ENCODE results near the gene MED27. TPM values are rescaled to one million over a fixed set of nuclear protein-coding genes. Genes with fewer than 3 reads are reported as not detected.

MED27 gene
- total and polyA plus RNA-seq, 10 of the 15 experiments (the other 5 are each of a cell fraction or from before 2014, with no cell fraction given): 20.3 to 50.3 (median 35.5) TPM

DNA sequence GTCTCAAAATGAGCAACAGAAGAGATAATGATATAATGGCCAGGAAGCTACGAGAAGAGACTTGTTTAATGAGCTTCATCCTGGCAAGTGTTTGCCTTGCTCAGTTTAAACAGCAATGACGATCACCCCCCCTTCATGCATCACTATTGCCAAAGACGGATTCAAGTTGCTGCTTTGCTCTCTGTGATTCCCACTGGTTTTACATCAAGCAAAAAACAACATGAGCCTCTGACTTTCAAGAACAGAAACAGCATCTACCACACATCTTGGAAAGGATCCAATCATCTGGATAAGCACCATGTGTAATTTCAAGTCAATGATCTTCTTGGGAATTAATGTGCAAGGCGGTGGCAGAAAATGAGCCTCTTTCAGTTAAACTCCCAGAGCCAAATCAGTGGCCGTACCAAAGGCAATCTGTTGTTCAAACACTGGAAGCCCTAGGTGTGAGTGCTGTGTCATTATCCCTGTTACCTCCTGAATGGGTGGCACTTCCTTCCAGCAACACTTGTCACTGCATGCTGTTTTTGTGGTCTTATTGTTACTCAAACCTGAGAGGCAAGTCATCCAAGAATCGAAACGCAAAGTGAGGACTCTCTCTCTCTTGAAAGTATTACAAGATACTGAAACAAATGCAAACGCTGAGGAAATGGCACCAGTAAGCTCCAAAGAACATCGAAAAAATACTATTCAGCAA, 72.8 kb downstream of the MED27 start (continued):
- TF ChIP-seq CHD2 (IDR thresholded peaks at IDR 0.05; ENCODE audit: borderline replicate concordance, low read depth, low read length) (no peak), MEF2A (IDR thresholded peaks at IDR 0.05; ENCODE audit: insufficient read depth, low read depth, low read length) (peak; percentile 68; the same call in 1 of the 2 replicates), BMI1 (IDR thresholded peaks at IDR 0.05; ENCODE audit: borderline replicate concordance) (no peak), TCF12 (IDR thresholded peaks at IDR 0.05; ENCODE audit: low read depth, low read length) (peak; percentile 48; the same call in 1 of the 2 replicates), HDGF (IDR thresholded peaks at IDR 0.05) (no peak), YBX1 (IDR thresholded peaks at IDR 0.05) (no peak), NR2C2 (IDR thresholded peaks at IDR 0.05; ENCODE audit: borderline replicate concordance, control insufficient read depth, insufficient read length, low read depth) (no peak), RAD51 (IDR thresholded peaks at IDR 0.05) (no peak), WRNIP1 (IDR thresholded peaks at IDR 0.05; ENCODE audit: borderline replicate concordance, low read depth, low read length) (no peak), ZNF384 (IDR thresholded peaks at IDR 0.05; ENCODE audit: borderline replicate concordance, low read depth, low read length) (no peak), JUND (IDR thresholded peaks at IDR 0.05; ENCODE audit: low read depth, low read length) (0 out of 2 replicates have a peak, but pooled peaks have one; percentile 36), MEF2B (IDR thresholded peaks at IDR 0.05; ENCODE audit: partially characterized antibody, poor library complexity, severe bottlenecking) (no peak), PAX8 (IDR thresholded peaks at IDR 0.05) (no peak), HCFC1 (IDR thresholded peaks at IDR 0.05; ENCODE audit: low read length) (no peak), POLR2AphosphoS2 (IDR thresholded peaks at IDR 0.05; ENCODE audit: low read depth, low read length) (no peak), POLR2AphosphoS5 (IDR thresholded peaks at IDR 0.05; ENCODE audit: low read length) (no peak), ZZZ3 (IDR thresholded peaks at IDR 0.05; ENCODE audit: control insufficient read depth, insufficient read length, low read depth) (no peak), SMAD1 (IDR thresholded peaks at IDR 0.05; ENCODE audit: low read depth, partially characterized antibody) (no peak), IRF4 (IDR thresholded peaks at IDR 0.05; ENCODE audit: low read depth, low read length) (peak; percentile 96), RBBP5 (conservative IDR thresholded peaks at IDR 0.05) (no peak), TAF1 (IDR thresholded peaks at IDR 0.05; ENCODE audit: borderline replicate concordance, low read depth, low read length) (no peak), YY1 (IDR thresholded peaks at IDR 0.05; ENCODE audit: low read depth, low read length) (no peak), ZBED1 (IDR thresholded peaks at IDR 0.05; ENCODE audit: borderline replicate concordance) (peak; percentile 95; the same call in 1 of the 2 replicates), KLF5 (IDR thresholded peaks at IDR 0.05; ENCODE audit: partially characterized antibody) (no peak), TCF3 (IDR thresholded peaks at IDR 0.05; ENCODE audit: borderline replicate concordance, insufficient read depth, low read depth, low read length) (peak; percentile 41; the same call in 1 of the 2 replicates)
- TF ChIP-seq, protein P1, sequence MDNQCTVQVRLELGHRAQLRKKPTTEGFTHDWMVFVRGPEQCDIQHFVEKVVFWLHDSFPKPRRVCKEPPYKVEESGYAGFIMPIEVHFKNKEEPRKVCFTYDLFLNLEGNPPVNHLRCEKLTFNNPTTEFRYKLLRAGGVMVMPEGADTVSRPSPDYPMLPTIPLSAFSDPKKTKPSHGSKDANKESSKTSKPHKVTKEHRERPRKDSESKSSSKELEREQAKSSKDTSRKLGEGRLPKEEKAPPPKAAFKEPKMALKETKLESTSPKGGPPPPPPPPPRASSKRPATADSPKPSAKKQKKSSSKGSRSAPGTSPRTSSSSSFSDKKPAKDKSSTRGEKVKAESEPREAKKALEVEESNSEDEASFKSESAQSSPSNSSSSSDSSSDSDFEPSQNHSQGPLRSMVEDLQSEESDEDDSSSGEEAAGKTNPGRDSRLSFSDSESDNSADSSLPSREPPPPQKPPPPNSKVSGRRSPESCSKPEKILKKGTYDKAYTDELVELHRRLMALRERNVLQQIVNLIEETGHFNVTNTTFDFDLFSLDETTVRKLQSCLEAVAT (IDR thresholded peaks at IDR 0.05): no peak
